HG02884 (cell line): ENCODE data around the gene GALNT9.

Experiments
- ATAC-seq: cut with Tn5 transposase; IDR thresholded peaks from one replicate; pipeline ENCODE4 v1.9.1; 2021; ENCODE audit warnings: mild to moderate bottlenecking, moderate library complexity; ENCODE audit not compliant: unreplicated experiment

GALNT9 gene

DNA sequence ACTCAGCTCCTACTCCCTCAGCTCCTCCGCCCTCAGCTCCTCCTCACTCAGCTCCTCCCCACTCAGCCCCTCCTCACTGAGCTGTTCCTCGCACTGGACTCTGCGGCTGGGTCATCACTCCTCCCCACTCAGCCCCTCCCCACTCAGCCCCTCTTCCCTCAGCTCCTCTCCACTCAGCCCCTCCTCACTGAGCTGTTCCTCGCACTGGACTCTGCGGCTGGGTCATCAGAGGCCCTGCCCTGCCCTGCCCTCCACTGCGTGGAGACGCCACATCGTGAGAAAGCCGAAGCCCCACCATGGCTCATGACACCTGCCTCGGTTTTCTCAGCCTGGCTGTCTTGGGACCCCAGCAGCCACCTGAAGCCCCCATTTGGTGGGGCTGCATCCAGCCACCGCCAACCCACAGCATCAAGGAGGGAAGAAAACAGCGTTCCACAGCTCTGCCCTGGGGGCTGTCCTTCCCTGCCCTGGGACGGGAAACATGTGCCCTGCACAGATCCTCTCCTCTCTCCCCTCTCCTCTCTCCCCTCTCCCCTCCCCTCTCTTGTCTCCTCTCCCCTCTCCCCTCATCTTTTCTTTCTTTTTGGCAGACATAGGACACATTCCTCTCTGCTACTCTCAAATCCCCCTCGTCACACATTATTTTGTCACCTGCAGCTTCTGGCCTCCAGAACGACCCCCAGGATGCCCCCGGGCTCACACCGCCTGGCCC, 167.4 kb downstream of the GALNT9 start:
- ATAC-seq = no peak

DNA sequence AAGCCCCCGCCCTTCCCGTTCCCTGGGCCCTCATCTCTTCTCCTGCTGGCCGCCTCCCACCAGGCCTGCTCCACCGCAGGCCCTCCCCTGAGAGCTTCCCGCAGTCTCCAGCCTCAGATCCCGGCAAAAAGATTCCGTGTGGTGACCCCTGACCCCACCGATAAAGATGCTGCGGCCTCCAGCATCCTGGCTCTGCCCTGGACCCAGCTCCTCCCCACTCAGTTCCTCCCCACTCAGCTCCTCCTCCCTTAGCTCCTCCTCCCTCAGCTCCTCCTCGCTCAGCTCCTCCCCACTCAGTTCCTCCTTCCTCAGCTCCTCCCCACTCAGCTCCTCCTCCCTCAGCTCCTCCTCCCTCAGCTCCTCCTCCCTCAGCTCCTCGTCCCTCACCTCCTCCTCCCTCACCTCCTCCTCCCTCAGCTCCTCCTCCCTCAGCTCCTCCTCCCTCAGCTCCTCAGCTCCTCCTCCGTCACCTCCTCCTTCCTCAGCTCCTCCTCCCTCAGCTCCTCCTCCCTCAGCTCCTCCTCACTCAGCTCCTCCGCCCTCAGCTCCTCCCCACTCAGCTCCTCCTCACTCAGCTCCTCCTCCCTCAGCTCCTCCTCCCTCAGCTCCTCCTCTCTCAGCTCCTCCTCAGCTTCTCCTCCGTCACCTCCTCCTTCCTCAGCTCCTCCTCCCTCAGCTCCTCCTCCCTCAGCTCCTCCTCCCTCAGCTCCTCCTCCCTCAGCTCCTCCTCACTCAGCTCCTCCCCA, 168.2 kb downstream of the GALNT9 start:
- ATAC-seq = no peak

DNA sequence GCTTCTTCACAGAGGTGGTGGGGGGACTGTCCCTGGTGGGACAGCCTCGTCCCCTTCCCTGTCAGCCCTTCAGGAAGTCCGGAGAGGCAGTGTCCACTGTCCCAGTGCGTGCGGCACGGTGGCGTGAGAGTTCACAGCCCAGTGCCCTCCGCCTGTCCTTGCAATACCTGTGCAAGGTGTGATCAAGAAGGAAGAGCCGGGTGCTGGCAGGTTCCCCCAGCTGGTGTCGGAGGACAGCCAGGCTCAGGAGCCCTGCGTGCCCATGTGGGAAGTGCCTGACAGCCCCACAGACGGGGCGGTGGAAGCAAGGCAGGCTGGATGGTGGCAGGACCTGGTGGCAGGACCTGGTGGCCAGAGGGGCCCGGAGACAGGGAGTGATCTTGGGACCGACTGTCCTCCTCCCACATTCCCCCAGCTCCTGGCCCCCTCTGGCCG, 168.8 kb downstream of the GALNT9 start:
- no peak for ATAC-seq

DNA sequence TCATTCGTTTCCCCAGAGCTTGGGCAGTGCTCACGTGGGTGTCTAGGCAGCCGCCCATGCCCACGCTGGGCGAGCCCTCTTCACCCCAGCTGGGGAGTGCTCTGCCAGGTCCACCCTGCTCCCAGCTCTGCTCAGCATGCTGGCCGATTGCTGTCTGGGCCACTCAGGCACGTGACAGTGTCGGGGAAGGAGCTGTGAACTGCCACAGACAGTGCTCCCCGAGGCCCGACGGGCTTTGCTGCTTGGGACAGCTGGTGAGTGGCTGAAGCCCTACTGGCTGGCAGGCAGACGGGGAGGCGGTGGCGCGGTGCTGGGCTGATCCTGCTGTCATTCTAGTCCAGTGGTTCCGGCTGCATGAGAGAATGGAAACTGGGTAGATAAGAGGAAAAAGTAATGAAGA, 169.4 kb downstream of the GALNT9 start:
- no peak for ATAC-seq

DNA sequence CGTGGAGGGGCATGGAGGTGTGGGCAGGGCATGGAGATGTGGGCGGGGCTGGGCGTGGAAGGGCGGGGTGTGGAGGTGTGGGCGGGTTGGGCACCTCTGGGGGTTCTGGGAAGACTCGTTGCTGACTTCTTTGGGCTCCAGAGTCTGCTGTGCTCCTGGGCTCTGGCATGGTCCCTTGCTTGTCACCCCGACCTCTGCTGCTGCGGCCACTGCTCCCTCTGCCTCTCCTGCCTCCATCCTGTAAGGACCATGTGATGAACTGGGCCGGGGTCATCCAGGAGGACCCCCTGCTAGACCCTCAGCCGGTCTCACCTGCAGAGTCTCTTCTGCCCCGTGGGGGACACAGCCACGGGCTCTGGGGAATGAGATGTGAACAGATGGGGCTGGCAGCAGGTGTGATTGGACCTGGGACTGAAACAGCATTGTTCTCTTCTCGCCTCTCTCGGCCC, 169.8 kb downstream of the GALNT9 start:
- ATAC-seq = no peak

DNA sequence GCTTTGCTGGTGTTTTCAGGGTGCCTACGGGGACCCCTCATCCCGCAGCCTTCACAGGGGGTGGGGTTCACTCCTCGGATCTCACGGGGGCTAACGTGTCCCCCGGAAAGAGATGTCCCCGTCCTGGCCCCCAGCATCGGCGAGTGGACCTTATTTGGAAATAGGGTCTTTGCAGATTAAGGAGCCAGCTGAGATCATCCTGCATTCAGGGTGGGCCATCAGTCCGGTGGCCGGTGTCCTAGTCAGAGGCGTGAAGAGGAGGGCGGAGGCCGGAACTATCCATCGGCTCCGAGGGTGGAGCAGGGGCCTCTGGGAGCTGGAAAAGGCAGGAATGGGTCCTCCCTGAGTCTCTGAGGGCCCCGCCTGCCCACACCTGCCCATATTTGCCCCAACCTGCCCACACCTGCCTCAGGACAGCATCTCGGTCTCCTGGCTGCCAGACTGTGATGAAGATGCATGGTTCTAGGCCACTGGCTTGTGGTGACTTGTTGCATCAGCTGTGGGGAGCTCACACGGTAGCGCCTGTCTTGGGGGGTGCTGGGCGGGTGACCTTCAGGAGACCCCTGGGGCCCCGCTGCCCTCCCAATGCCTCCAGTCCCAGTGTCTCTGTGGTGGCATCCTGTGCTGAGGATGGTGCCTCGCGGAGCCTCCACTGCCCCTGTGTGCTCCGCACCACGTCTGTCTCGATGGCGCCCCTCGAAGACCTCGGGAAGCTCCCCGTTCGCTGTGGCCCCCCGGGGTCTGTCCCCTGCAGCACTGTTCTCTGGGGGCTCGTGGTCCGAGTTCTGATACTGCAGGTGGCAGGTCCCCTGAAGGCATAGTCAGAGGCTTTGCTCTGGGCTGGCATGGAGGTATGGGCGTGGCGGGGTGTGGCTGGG, 170.5 kb downstream of the GALNT9 start:
- no peak for ATAC-seq

DNA sequence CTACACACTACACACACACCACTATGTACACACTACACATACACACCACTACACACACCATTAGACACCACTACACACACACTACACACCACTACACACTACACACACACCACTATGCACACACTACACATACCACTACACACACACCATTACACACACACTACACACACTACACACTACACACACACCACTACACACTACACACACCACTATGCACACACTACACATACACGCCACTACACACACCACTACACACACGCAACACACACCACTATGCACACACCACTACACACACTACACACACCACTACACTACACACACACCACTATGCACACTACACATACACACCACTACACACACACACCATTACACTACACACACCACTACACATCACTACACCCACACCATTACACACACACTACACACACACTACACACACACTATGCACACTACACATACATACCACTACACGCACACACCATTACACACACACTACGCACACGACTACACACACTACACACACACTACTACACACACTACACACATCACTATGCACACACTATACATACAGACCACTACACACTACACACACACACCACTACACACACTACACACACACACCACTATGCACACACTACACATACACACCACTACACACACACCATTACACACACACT, 171.5 kb downstream of the GALNT9 start:
- no peak for ATAC-seq

DNA sequence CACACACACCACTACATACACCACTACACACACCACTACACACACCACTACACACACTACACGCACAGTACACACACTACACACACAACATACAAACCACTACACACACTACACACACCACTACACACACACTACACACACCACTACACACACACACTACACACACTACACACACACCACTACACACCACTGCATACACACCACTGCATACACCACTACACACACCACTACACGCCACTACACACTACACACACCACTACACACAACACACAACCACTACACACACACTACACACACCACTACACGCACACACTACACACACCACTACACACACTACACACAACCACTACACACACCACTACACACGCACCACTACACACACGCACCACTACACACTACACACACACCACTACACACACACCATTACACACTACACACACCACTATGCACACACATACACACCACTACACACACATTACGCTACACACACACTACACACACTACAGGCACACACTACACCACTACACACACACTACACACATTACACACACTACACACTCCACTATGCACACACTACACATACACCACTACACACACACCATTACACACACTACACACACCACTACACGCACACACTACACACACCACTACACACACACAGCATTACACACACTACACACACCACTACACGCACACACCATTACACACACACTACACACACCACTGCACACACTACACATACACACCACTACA, 172.6 kb downstream of the GALNT9 start:
- no peak for ATAC-seq

DNA sequence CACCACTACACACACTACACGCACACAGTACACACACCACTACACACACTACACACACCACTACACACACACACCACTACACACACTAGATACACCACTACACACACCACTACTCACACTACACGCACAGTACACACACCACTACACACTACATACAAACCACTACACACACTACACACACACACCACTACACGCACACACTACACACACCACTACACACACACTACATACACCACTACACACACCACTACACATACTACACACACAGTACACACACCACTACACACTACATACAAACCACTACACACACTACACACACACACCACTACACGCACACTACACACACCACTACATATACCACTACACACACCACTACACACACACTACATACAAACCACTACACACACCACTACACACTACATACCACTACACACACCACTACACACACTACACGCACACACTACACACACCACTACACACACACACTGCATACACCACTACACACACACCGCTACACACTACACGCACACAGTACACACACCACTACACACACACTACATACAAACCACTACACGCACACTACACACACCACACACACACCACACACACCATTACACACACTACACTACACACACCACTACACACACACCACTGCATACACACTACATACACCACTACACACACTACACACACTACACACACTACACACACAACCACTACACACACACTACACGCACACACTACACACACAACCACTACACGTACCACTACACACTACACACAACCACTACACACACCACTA, 173.4 kb downstream of the GALNT9 start:
- ATAC-seq = no peak

DNA sequence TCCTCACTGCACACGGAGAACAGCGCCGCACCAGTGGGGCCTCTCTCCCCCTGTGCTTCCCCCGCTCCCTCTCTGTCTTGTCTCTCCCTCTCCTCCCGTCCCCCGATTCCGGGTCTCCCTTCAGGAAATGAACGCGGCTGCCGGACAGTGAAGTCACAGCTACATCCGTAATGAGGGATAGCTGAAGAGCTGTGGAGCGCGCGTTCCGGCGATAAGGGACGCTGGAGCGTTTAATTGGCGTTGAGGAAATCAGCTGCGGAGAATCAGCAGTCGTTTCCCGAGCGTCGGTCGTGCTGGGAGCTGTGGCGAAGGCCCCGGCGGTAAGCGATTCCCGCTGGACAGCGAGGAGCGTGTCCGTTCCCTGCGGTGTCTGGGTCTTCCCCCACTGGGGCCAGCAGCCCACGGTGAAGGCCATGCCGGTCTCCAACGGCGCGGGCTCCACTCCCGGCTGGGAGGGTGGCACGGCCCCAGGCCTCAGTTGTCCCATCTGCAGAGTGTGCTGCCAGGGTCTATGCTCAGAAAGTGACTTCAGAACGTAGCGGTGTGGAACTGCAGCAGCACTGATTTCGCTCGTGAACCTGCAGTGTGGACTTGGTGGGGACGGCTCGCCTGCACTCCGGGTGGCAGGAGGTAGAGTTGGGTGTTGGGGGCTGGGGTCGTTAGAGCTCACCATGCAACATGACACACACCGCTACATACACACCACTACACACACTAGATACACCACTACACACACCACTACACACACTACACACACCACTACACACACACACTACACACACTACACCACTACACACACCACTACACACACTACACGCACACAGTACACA, 174.2 kb downstream of the GALNT9 start:
- no peak for ATAC-seq

DNA sequence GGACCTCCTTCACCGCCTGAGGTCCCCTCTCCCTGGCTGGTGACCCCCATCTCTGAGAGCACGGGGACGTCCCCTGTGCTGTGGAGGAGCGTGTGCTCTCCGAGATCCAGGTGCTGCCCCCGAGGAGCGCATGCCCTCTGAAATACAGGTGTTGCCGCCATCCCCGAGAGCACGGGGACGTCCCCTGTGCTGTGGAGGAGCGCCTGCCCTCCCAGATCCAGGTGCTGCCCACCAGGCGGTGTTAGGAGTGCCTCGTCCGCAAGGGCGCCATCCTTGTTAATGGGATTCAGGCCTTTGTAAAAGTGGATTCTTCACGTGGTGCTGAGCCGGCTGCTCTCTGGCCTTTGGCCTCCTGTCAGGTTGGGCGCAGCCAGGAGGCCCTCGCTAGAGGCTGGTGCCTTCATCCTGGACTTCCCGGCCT, 175.0 kb downstream of the GALNT9 start:
- no peak for ATAC-seq

DNA sequence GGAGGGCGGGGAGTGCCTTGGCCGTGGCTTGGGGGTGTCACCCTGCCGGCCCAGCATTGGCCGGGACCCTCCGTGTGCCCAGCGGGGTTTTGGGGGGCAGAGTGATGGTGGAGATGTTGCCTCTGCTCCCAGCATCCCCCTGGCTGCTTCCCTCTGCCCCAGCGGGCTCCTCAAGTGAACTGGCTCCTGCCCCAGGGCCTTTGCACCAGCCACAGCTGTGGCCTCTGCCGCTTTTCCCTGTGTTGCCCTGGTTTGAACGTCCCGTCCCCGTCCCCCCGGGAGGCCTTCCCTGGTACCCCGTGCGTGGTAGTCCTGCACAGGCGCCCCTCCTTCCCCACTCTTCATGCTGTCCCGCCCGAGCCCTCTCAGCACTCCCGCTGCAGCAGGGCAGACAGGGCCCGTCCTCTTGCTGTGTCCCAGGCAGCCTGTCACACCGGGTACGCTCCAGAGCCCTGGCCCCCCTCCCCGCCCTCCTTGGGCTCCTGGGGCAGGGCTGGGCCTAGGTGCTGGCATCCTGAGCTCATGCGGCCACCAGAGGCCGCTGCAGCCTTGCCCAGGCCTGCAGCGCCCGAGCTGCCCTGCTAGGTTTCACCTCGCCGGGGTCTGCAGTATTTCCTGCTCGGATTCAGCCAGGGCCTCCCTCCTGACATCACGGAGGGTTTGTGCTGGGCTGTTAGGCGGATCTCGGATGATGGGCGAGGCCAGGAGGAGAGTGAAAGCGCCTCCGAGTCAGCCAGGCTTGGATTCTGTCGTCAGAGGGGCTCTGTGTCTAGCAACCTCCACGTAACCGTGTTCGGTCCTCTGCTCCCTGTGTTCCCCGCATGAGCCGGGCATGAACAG, 175.7 kb downstream of the GALNT9 start:
- ATAC-seq = no peak

DNA sequence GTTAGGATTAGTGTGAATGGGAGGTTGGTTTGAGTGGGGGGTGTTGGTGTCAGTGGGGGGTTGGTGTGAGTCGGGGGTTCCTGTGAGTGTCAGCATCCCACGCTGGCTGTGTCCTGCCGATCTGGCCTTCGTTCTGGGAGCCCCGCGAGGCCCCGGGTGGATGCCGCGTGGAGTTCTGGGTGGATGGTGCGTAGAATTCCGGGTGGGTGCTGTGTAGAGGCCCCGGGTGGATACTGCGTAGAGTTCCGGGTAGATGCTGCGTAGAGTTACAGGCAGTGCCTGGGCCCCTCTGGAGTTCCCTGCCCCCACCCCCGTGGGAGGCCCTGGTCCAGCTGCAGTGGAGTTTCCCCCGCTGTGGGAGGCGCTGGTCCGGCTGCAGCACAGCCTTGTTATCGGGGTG, 176.4 kb downstream of the GALNT9 start:
- no peak for ATAC-seq

DNA sequence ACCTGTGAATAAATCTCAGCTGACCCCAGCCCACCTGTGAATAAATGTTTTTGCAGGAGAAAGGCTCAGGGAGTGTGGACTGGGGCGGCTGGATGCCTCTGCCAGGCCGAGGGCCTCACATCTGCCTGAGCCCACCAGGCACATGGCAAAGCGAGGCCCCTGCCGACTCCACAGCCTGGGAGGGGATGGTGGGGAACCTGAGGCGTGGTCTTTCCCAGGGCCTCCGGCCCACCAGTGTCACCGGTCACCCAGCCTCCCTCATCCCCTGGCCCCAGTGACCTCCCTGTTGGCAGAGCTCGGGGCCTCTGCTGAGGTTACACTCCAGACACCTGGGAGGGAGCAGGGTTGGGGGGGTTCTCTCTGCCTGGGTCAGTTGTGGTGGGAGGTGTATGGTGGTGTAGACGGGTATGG, 177.0 kb downstream of the GALNT9 start:
- ATAC-seq = no peak

DNA sequence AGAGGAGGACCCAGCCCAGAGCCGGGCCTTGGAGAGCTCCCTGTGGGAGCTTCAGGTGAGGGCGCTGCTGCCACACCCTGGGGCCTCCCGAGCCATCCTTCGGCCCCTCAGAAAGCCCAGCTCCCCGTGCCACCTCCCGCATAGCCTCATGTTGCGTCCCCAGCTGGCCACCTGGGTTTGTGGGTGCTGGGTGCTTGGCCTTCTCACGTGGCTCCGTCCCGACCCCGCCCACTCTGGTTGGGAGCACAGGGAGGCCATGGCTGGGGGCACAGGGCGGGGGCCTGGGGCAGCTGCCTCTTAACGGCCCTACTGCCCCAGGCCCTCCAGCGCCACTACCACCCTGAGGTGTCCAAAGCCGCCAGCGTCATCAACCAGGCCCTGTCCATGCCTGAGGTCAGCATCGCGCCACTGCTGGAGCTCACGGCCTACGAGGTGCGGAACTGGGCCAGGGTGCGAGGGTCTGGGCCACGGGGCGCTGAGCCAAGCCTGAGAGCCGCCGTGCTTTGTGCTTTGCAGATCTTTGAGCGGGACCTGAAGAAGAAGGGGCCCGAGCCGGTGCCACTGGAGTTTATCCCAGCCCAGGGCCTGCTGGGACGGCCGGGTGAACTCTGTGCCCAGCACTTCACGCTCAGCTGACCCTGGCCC, 177.5 kb downstream of the GALNT9 start:
- ATAC-seq = no peak

DNA sequence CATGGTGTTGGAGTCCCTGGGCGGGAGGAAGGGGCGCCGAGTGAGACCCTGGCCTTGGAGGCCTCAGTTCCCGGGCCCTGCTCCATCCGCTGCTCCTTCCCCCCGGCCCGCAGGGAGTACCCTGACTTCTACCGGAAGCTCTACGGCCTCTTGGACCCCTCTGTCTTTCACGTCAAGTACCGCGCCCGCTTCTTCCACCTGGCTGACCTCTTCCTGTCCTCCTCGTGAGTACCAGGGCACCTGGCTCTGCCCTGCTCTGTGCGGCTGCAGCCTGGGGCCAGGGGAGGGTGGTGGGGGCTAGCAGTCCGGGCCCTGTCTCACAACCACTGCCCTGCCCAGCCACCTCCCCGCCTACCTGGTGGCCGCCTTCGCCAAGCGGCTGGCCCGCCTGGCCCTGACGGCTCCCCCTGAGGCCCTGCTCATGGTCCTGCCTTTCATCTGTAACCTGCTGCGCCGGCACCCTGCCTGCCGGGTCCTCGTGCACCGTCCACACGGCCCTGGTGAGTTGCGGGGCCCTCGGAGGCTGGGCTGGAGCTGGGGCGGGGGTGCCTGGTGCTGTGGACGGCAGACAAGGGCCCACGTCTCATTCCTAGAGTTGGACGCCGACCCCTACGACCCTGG, 178.1 kb downstream of the GALNT9 start:
- no peak for ATAC-seq

DNA sequence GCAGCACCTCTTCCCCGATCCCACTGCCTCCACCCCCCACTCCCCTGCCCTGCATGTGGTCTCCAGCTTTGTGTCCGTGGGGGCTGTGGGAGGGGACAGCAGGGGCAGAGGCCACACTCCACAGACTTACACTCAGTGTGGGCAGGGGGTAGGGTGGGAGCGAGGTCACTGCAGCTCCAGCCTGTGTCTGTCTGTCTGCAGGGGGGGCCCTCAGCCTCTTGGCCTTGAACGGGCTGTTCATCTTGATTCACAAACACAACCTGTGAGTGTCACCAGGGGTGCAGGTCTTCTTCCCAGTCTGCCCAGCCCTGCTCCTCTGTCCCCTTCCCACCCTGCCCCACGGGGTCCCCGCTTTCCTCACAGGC, 178.6 kb downstream of the GALNT9 start:
- no peak for ATAC-seq
